NCI-H2196 treated with DMSO at 0.1 percent for 48 hours (cell line): ENCODE results near the gene MAS1L.

Source experiments
- DNase-seq: peaks from one replicate; lab custom pipeline; 2025; ENCODE audit not compliant: unreplicated experiment; lab: John Stamatoyannopoulos, UW

MAS1L gene, protein sequence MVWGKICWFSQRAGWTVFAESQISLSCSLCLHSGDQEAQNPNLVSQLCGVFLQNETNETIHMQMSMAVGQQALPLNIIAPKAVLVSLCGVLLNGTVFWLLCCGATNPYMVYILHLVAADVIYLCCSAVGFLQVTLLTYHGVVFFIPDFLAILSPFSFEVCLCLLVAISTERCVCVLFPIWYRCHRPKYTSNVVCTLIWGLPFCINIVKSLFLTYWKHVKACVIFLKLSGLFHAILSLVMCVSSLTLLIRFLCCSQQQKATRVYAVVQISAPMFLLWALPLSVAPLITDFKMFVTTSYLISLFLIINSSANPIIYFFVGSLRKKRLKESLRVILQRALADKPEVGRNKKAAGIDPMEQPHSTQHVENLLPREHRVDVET

DNA sequence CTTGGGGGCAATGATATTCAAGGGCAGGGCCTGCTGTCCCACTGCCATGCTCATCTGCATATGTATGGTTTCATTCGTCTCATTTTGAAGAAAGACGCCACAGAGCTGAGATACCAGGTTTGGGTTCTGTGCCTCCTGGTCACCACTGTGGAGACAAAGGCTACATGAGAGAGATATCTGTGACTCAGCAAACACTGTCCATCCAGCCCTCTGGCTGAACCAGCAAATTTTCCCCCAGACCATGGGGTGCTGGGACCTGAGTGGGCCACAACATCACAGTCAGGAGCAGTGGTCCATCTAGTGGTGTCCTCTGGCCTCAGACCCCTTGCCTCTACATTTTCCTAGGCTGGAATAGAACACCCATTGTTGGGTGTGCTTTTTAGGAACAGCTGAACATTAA lies at the start of gene MAS1L:
Gene MAS1L, minus strand, starts transcription at position 297 of the 400 bp plus-strand sequence. Its CDS starts 54 bp downstream, at position 243.
- no peak for DNase-seq

DNA sequence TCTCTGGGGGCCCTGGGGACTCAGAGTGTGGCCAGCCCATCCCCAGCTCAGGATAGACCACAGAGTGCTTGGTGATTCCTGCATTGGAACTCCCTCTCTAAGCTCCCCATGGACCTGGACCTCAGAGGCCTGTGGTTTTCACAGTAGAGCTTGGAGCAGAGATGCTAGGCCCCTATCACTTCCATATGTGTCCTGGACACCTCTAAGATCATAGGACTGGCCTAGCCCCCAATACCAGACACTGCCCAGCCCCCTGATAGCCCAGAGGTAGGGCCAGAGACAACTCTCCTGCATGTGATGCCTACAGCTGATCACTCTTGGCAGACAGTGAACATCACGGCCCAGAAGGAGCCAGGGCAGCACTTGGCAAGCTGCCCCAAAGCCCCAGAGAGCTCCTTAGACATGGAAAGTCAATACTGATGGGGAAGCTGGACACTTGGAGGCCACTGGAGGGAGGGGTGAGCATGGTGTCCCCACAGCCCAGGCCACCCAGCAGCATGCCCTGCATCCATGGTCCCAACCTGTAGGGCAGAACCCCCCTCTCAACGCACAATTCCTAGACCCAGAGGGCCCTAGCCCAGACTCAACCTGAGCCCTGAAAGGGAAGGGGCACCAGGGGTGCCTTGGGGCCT lies 44.7 kb upstream of the MAS1L start:
- DNase-seq = no peak

DNA sequence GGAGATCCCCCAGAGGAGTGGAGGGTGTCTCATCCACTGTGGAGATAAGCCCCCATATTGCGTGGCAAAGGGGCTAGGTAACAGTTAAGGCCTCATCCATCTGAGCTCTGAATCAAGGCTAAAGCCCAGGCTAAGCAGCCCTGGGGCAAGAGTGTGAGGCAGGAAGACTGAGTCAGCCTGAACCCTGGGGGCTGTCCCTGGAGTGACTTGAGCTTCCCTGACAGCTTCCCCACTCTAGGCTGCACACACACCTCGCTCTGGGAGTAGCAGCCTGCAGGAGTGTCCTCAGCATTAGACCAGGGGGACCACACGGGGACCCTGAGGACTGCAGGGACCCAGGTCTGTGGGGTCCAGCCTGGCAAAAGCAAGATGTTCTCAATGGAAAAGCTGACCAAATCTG lies 43.9 kb upstream of the MAS1L start:
- DNase-seq = no peak

DNA sequence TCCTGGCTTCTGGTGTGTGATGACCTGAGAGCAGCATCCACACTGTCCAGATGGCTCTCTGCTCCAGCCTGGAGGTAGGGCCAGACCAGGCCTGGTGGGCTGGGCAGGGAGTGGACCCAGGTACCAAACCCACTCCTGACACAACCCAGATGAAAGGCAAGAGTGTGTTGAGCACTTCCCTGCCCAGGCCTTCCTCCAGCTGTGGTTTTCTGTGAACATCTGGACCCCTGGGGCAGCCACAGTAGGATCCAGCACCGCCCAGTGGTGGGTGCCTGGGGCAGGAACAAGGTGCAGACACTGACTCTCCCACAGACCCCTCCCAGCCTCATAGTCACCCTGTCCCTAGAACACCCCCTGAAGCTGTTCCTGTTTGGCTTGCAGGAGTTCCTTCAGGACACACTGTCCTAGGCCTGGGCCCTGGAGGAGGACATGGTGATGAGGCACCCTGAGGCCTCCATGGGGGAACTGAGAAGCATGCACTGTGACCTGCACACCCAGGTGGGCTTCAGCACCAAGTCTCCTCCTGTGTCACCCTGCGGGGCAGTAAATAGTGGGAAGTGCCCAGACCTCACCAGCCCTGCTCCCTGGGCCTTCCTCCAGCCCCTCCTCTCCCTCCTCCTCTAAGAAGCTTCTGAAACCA lies 43.0 kb upstream of the MAS1L start:
- DNase-seq = no peak

DNA sequence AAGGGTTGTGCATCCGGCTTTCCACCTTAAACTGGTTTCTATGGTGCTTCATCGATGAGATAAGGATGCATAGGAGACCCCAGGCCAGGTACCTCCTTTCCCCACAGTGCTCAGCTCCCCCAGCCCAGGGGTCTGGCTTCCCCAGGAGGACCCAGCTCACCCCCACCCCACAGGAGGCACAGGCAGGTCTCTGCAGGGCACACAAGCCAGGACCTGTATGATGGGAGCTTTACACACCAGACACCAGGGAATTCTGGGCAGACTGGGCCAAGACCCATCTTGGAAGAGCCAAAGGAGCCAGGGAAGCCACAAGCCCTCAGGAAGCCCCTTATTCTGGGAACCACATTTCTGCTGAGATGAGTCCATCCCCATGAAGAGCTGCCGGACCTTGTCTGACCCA lies 42.2 kb upstream of the MAS1L start:
- DNase-seq = no peak

DNA sequence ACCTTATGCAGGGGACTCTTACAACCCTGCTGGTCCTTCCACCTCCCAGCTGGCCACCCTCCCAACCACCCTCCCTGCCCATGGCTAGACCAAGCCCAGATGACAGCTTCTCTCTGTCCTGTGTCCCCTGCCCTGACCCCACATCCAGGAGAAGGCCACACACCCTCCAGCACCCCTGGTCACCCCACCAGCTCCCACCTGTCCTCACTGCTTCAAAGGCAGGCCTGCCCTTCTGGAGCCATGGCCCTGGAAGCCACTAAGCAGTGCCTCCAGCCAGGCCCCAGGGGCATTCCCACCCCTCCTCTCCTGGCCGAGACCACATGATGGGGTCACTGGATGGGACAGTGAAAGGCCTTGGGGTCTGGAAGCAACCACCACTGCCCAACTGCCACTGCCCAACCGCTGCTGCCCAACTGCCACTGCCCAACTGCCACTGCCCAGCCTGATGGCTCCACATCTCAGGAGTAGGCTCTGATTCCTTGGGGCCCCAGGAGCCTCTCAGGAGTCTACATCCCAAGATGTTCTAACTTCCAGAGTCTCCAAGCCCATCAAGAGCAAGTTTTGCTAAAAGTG lies 41.3 kb upstream of the MAS1L start:
- no peak for DNase-seq

DNA sequence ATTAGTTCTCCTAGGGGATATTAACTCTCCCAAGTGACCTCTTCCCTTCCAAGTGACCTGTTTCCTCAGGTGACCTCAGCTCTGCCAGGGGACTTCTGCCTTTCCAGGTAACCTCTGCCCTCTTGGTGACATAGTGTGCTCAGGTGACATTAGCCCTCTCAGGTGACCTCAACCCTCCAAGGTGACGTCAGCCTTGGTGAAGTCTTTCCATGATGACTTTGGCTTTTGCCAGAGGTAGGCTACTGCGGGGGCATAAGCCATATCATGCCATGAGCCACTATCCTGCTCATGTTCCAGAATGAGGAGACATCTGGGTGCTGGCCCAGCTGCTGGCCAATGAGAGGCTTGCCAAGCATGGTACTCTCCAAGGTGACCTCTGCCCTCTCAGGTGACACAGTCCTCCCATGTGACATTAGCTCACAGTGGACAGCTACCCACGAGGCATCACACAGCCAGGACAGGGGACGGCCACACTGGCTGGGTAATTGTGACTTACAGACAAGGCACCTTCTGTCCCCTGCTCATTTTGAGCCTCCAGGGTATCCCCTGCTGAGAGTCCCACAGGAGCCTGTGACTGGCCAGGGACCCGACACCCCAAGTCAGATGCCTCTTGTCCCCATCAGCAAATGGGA lies 40.7 kb upstream of the MAS1L start:
- no peak for DNase-seq

DNA sequence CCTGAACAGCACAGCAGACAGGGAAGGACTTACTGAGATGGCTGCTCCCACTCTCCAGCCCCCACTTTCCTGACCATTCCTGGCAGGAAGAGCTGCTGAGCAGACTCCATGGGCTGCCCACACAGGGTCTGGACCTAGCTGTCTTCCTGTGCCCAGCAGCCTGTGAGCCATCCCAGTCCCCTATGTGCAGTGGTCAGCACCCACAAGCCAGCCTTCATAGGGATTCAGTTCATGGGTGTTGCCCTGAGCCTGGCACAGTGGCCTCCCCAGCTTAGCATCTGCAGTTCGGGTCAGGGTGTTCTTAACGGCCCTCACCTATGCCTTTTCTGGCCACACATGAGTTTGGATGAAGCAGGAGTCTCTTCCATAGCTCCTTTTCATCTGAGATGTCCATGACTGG lies 39.8 kb upstream of the MAS1L start:
- no peak for DNase-seq

DNA sequence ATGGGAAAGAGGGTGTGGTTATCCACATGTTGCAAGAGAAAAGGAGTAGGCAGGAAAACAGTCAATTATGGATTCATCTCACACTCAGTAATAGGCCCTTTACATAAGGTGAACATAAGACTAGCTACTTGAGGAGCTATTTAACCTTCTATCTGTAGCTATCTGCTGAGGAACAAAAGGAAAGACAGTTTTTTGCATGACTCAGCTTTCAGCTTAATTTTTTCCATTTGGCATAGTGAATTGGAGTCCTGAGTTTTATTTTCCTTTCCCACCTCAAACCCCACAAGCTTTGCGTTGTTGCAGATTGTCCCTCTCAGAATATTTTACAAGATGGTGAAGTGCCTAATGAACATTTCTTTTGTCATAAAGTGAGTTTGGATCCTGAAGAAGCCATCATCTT lies 39.4 kb upstream of the MAS1L start:
- no peak for DNase-seq

DNA sequence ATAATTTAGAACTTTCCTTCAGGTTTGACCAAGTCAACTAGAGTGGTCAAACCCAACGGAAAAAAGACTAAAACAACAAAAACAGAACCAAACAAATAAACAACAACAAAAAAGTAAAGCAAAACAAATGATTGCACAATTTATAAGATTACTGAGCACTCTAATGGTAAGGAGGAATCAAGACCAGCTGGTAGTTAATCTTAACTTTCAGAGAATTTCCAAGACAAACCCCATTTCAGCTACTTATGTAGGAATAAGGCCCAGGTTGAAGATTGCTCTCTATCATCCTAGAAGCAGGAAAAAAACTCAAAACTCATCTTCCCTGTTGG lies 37.5 kb upstream of the MAS1L start:
- DNase-seq = no peak

DNA sequence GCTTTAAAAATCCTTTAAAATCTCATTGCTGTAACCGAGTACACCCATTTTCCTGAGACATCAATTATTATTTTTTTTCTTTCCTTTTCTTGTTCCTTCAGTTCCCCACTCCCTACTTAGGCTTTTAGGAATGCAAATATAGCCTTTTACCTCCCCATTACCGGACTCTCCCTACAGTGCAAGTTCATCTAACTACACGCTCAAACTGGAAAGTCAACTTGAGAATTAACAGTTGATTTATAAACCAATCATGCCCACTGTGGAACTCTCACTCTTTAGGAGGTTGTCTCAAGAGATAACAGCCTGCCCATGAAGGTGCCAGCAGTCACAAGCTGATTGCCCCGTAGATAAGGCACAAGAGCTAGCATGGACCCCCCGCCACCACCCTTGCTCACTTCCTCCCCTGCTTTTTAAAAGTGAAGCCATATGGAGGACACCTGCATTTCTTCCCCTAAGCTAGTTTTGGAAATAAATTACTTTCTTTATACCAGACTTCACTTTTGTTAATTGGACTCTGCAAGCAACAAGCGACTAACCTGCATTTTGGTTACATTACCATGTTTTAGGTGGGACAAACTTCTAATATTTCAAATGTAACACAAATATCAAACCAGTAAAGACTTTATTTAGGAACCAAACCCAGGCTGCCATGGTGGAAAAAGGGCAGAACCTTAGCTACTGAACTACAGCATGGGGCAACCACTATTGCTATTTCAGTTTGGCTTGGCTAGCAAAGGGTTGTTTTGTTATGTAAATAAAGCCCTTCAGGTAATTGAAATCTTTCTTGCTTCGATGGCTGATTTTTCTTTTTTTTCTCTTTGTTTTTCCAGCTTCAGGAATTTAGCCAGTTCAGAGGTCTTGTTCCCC lies 36.9 kb upstream of the MAS1L start:
- DNase-seq = no peak

DNA sequence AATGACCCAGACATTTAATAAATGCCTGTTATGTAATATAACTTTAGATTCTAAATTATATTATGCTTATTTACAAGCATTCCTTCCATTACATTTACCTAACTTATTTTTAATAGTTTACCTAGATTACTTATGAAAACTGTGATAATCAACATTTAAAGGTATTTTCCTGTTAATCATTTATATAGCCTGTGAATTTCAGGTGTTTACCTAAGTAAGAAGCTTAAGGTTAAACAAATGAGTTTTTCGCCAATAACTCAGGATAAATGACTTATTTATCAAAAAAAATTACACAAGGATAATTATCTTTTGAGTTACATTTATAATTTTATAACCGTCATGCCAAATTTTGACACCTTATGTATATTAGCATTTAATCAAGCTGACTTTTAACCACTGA lies 36.3 kb upstream of the MAS1L start:
- no peak for DNase-seq

DNA sequence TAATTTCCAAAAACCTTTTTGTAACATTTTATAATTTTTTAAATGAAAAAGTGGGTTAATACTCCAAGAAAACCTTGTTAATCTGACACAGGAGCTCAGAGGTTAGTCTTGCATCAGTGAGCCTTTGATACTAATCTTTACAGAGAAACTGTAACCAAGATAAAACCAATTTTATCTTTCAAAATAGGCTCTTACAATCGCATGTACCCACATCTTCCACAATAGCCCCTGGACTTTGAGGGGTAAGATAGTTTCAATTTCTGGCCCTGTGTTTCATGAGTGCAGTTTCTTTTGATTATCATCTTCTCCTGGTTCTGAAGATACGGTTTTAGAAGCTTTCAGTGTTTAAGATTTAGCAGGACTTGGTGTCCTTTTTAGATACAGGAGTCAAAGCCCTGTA lies 34.5 kb upstream of the MAS1L start:
- DNase-seq = no peak

DNA sequence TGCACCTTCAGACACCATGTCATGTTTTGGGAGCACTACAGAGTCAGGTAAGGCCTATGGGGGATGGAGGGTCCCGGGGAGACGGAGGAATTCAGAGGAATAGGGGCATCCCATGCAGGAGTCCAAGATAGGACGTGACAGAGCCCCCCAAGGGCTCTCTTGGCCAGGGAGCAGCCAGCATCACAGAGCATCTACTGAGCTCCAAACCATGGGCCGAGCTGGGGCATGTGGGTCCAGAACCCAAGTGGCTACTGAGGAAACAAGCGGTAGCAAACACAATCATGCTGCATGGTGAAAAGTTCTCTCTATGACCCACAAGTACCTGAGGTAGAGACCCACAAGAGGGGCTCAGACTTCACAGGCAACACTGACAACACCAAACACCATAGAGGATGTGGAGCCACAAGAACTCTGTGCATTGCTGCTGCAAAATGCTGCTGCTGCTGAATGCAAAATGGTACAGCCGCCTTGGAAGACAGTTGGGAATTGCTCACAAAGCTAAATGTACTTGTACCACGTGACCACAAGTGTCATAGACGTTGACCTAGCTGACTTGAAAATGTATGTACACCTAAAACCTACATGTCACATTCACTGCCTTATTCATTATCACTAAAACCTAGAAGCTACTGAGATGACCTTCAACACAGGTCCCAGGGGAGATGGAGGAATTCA lies 33.4 kb upstream of the MAS1L start:
- no peak for DNase-seq

DNA sequence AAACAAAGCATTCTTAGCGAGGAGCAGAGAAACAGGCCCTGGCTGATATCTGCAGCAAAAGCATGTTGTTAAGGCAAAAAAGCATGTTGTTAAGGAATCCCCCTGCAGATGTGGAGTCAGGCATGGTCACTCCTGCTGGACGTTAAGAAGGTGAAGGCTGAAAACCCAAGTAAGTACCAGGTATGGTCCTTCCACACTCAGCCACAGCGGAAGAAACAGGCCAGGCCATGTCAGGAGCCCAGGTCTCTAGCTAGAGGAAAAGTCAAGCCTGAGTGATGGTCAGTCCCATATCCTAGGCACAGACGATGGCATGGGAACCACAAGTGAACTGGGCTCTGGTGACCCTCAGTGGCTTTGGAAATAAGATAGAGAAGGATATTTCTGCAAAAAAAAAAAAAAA lies 32.5 kb upstream of the MAS1L start:
- no peak for DNase-seq

DNA sequence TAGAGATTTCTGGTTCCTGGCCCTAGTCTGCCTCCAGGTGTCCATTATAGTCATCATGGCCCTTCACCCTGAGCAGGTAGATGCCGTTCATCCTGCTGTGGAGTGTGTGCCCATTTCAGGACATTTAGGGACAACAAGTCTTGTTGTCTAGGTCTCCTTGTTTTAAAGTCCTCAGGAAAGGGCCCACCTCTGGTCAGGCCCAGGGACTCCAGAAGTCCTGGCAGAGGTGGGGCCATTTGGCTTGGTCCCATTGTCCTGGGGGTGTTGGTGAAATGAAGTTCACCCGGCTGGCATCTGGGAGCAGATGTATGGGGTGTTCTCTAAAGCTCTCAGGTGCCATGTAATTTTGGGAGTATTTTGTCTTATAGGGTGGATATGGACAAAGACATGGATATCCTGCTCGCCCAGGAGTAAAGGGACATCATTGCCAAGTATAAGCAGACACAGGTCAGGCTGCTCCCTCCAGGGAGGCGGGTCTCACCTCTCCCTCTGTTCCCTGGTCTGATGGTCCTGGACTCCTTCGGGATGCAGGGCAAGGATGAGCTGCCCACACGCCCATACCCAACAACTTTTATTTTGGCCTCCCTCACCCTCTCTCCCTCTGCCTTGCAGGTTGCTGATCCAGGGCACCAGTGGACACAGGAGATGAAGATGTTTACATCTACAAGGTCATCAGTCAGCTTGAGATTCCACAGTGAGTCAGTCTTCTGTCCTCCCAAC lies 31.7 kb upstream of the MAS1L start:
- DNase-seq = no peak

DNA sequence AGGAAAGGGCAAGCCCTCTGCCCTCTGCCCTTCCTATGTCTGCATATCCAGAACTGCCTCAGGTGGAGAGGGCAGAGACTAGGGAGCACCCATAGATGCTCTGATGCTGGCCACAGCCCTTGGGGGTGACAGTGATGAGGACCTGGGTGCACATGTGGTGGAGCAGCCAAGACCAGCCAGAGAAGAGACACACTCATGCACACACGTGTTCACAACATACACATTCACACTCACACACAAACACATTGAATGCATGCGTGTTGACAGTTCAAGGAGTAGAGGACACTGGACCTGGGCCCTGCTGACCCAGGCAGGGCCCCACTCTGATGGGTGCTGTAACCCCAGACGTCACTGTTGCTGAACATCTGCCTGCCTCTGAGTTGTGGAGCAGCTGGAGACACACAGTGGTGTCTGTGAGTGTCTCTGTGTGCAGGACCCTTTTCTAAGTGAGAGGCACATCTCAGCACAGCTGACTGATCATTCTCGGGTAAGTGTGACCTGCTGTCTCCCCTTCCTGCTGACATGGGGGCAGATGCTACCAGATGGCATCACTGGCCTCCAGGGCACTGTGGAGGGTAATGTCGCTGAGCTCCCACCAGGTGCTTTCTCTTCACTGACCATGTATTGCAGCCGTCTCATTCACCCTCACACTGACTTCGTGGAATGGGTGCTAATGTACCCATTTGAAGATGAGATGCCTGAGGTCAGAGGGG lies 30.1 kb upstream of the MAS1L start:
- DNase-seq = no peak

DNA sequence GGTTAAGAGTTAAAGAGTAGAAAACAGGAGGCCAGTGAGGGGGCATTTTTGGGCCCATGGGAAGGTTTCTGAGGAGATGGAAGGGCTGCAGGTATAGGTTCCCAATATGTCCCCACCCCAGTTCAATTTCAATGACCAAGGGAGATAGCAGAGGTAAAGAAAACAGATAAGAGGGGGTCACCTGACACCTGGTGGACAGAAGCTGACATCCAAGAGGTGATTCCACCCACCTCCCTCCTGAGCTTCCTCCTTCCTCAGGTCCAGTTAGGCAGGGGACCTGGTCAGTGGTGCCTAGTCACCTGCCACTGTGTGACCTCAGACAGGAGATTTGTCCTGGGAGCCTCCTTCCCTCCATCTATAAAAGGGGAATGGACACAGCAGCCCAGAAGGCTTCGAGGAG lies 29.5 kb upstream of the MAS1L start:
- DNase-seq = no peak

DNA sequence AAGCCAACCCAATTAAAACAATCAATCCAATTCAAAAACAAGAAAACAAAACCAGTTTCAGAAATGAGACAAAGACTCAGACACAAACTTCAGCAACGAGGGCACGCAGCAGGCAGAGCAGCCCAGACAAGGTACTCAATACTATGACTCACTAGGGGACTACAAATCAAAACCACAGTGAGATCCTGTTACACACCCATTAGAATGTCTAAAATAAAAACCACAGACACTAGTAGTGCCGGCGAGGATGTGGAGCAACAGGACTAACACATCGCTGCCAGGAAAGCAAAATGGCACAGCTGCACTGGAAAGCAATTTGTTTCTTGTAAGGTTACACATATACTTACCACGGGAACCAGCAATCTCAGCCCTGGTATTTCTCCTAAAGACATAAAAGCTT lies 28.4 kb upstream of the MAS1L start:
- peak; percentile 4 for DNase-seq
